Umbilical cord (tissue), 2 donors: ENCODE data around the gene OR2AG2. TPM values are rescaled to one million over a fixed set of nuclear protein-coding genes. Genes with fewer than 3 reads are reported as not detected.

Experiments
- DNase-seq: peaks from one replicate; pipeline ENCODE4 v3.0.0-alpha.2; 2015; ENCODE audit warnings: low spot score
- total RNA-seq: library from RNA; depleted of rRNA; stranded (reverse); fragments of >200 nt; gene quantifications from one replicate; pipeline ENCODE4 v1.2.3, GENCODE V29; 2014; ENCODE audit warnings: low replicate concordance; ENCODE audit not compliant: insufficient read depth

OR2AG2 gene
- total RNA-seq, 1 donor from 2014 or later: 4.3 TPM

DNA sequence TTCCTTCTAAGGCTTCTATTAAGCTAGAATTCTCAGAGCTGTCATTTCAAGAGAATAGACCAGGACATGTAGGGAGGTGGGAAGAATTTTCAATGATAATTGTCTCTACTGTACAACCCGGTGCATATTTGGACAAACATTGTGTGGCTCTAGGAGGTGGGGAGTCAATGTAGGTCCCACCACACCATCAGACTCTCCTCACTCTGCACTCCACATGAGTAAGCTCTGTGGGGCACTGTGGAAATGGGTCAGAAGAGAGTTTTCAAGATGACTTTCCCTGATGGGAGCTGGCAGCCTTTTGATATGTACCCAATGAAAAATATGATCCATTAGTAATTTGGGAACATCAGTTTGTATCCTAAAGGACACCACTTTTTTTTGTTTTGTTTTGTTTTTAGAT lies 33.2 kb downstream of the OR2AG2 start:
- DNase-seq: no peak

DNA sequence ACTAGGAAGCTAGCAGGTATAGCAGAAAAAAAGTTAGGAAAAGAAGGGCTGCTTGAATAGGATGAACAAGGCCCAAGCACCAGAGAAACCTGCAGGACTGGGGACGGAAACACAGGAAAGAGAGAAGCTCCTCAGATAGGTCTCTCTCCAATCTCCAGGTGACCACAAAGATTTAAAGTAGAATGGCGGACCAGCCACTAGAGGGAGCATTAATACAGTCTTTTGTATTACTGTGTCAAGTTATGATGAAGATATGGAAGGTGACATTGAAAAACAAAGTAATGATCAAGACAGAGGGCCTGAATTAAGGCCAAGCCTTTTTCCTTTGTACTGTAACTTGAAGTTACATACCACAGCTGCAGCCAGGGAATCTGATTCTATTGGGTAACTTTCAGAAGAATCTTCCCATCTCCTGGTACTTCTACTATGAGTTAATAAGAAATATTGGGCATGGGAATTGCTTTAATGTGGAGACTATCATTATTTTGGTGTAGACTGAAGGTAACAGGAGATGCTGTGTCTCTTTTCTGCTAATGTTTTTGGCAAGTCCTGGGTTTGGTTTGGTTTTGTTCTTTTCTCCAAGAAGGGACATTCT lies 33.8 kb downstream of the OR2AG2 start:
- peak; percentile 41 for DNase-seq

DNA sequence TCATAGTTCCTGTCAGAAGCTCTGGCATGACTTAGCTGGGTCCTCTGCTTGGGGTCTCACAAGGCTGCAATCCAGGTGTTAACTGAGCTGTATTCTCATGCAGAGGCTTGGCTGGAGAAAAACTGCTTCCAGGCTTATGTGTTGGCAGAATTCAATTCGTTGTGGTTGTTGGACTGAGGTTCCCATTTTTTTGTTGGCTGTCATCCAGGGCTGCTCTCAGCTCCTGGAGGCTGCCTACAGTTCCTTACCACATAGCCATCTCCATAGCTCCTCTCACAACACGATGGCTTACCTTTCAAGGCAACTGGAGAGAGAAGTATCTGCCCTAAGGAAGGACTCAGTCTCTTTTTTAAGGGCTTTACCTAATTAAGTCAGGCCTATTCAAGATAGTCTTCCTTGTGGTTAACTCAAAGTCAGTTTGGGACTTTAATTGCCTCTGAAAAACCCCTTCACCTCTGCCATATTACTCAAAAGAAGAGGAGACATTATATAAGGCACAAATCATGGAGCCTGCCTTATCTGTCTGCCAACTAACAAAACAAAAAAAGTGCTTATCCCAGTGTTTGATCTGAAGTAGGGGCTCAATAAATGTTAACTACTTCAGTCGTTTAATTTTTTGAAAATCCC lies 35.2 kb downstream of the OR2AG2 start:
- DNase-seq: no peak

DNA sequence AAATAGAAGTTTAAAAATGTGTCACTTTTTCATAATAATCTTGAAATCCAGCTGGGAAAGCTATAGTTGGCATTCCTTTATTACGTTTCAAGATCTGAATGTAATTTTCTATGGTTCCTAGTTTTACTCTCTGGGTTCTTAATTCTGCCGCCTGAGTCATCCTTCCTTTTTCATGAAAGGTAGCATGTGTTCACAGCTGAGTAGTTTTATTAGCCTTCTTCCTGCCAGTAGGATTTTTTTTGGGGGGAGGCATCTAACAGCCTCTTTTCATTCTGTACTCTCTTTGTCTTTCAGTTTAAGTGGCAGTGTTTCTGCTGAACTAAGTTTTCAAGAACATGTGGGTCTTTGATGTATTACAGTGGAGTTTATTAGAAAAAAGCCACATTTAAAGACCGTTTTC lies 36.5 kb downstream of the OR2AG2 start:
- no peak for DNase-seq

DNA sequence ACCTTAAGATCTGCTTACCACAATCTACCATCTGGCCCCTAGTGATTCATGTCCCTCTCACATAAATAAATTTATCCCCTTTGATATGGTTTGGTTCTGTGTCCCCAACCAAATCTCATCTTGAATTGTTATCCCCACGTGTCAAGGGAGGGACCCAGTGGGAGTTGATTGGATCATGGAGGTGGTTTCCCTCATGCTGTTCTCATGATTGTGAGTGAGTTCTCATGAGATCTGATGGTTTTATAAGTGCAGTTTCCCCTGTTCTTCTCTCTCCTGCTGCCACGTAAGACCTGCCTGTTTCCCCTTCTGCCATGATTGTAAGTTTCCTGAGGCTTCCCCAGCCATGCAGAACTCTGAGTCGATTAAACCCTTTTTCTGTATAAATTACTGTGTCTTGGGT lies 37.2 kb downstream of the OR2AG2 start:
- no peak for DNase-seq

DNA sequence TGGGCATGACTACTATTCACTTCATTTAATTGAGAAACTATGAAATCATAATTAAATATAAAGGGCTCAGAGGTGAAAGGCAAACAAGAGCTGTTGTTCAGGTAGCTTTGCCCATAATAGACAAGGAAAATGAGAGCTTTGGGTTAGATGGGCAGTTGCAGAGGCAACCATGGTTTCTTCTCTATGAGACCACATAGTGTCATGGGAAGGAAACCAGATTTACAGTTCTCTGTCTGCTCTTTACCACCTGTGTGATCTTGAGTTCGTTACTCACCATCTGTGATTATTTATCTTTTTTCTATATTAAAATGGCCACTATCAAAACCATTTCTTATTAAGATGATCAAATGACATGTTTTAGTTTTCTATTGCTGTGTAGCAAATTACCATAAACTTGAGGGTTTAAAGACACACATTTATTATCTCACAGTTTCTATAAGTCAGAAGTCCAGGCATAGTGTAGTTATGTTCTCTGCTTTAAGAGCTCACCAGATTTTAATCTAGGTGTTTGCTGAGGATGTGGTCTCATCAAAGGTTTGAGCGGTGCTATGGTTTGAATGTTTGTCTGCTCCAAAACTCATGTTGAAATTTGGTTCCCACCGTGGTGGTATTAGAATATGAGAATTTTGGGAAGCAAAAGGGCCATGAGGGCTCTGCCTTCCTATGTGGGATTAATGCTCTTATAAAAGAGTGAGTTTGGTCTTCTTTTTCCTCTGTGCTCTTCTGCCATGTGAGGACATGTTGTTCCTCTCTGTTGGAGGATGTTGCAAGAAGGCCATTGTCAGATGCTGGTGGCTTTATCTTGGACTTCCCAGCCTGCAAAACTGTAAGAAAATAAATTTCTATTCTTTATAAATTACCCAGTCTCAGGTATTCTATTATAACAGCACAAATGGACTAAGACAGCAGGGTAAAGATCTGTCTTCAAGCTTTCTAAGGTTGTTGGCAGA lies 38.2 kb downstream of the OR2AG2 start:
- DNase-seq: no peak

DNA sequence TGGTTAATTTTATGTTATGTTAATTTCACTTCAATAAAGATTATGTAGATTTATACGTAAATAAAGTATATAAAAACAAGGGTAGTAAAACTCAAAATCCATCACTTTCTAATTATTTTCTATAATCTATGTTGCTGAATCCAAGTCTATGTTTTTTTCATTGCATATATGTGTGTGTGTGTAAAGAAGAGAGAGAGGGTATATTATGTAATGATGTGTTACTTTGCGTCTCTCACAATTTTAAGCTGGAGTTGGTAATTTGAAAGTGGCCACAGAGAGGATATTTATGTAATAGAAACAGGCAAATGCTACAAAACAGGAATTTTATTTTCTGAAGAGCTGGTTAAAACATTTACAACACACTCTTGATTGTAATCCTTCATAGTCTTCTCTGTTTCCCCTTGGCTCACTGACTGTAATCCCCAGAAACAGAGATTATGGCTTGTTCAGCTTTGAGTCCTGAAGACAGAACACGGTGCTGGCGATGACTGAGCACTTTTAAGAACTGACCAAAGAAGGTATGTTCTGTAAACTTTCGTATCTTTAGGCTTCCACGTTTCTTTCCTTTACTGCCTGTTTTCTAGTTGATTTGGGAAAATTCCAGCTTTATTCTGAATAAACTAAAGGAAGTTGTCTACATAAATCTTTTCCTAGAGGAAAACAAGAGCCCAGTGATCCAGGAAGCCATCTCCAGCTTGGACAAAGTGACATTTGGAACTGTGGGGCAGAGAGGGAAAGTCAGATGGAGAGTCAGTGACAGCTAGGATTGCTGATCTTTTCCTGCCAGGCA lies 43.6 kb downstream of the OR2AG2 start:
- peak; percentile 46 for DNase-seq

DNA sequence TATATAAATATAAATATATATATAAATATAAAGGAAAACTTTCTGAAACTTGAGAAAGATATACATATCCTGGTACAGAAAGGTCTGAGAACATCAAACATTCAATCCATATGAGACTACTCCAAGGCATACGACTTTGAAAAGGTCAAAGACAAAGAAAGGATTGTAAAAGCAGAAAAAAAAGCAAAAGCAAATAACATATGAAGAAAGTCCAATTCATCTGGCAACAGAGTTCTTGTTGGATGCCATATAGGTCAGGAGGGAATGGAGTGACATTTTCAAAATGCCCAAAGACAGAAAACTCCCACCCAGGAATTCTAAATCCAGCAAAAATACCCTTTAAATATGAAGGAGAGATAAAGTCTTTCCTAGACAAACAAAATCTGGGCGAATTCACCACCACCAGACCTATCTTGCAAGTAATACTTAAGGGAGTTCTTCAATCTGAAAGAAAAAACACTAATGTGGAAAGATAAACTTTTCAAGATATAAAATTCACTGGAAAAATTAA lies 46.3 kb downstream of the OR2AG2 start:
- no peak for DNase-seq

DNA sequence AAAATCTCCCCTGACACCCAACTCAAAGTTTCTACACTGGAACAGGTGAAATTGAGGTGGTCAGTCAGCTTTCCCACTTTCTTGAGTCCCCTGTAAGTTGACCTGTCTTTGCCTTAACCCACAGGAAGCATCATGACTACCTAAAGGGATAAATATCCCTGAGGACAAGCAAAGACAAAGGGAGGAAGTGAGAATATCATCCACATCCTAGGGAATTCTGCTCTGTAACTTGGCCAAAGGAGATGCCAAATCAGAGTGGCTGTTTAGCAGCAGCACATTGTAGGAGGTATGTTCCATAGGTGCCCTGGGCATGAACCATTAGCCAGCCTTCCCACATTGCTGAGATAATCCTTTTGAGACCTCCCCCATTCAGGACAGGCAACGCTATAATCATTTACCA lies 47.8 kb downstream of the OR2AG2 start:
- no peak for DNase-seq

DNA sequence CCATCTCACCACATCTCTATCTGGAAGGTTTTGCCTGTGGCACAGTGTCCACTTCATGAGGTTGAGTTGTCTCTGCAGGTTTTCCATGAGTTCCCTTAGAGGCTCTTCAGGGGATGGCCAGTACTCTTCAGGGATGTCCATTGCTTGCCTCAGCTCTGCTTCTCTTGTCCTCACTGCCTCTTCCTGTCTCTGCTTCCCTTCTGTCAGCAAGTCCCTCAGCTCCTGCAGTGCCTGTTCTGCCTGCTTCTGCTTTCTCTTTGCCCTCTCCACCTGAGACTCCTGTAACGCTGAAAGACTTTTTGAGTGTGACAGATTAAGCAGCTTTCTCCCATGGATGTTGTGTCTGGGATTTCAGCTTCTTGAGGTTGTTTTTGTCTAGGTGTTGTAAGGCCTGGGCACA lies 50.4 kb downstream of the OR2AG2 start:
- DNase-seq: no peak

DNA sequence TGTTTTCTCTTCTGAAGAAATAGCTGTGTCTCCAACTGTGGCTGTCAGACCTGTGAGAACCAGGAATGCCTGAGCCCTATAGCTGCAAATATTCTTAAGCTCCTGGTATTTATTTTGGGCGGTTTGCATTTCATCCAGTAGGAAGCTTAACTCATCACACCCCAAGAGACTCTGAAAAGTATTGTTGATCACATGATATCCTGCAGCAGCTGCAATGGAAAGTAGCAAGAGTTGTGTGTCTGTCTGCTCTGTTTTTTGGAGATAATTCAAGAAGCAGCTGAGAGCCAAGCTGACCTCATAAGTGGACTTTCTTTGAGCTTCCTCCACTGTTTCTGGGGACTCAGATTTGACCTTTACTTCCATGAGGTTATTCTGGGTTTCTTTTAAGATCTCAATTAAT lies 52.2 kb downstream of the OR2AG2 start:
- no peak for DNase-seq

DNA sequence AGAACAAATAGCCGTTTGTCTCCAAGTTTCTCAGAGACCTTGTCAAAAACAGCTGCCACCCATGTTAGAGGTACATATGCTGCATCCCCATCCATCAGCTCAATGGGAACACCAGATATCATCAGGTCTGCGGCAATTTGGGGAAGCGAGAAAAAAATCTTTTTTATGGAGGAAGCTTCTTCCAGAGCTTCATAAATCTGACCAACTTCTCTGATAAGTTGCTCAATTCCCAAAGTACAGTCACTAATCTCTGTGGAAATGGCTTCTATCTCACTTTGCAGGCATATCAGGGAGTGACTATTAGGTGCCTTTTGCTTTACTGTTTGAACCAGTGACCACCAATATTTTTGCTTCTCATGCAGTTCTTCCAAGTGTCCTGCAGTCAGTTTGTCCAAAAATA lies 54.4 kb downstream of the OR2AG2 start:
- DNase-seq: no peak

Other genes with a start within 250 kb of the OR2AG2 start
- gene RRP8, start 168.4 kb downstream of the OR2AG2 start, total RNA-seq: 10.6 TPM
- gene ILK, start 168.2 kb downstream of the OR2AG2 start, total RNA-seq: 296 TPM
- 15.4 TPM for gene TAF10, start 159.8 kb downstream of the OR2AG2 start, total RNA-seq
- 59.7 TPM for gene TPP1, start 152.6 kb downstream of the OR2AG2 start, total RNA-seq
- 37.6 TPM for gene DCHS1, start 116.2 kb downstream of the OR2AG2 start, total RNA-seq
- gene MRPL17, start 88.6 kb downstream of the OR2AG2 start, total RNA-seq: 55.4 TPM
- 4.6 TPM for gene OR2AG1, start 11.0 kb upstream of the OR2AG2 start, total RNA-seq
- gene OR6A2, start 27.7 kb upstream of the OR2AG2 start, total RNA-seq: 1.9 TPM
- gene OR10A5, start 73.7 kb upstream of the OR2AG2 start, total RNA-seq: not detected
- gene OR10A2, start 91.1 kb upstream of the OR2AG2 start, total RNA-seq: 1.9 TPM
- gene OR10A4, start 104.6 kb upstream of the OR2AG2 start, total RNA-seq: not detected
- 5.5 TPM for gene OR2D2, start 120.5 kb upstream of the OR2AG2 start, total RNA-seq
- 0.96 TPM for gene OR2D3, start 149.0 kb upstream of the OR2AG2 start, total RNA-seq
- 13.7 TPM for gene ZNF215, start 154.4 kb upstream of the OR2AG2 start, total RNA-seq
- gene ZNF214, start 248.4 kb upstream of the OR2AG2 start, total RNA-seq: 6.0 TPM
- gene NLRP14, start 248.5 kb upstream of the OR2AG2 start, total RNA-seq: 2.6 TPM